Lung (tissue), 12 donors: ENCODE measurements around the gene TMEM121. TPM values are rescaled to one million over a fixed set of nuclear protein-coding genes. Genes with fewer than 3 reads are reported as not detected.
A peak's percentile ranks its signal among the peaks of the same experiment; 100 is the strongest.

Experiments used
- ATAC-seq: fragments of 200-7000 bp; cut with Tn5 transposase; one replicate; pipeline ENCODE4 v1.9.1; 2020; ENCODE audit warnings: moderate number of reproducible peaks; ENCODE audit not compliant: insufficient read depth, low FRiP score
- DNase-seq, 3 donors: peaks; one replicate each; pipeline ENCODE4 v3.0.0-alpha.2; 2013 to 2017
- H3K27ac ChIP-seq, 2 donors: one replicate each; pipeline ENCODE4 v1.5.1; 2013; ENCODE audit warnings: mild to moderate bottlenecking in 2 of 2, moderate library complexity in 2 of 2, control low read depth in 1 of 2, inconsistent platforms in 1 of 2, low read depth in 1 of 2, low read length in 1 of 2
- H3K27me3 ChIP-seq, 3 donors: one replicate each; pipeline ENCODE4 v1.5.1; 2013; ENCODE audit warnings: low read length in 2 of 3; ENCODE audit not compliant: control insufficient read depth in 3 of 3, insufficient read depth in 3 of 3
- H3K36me3 ChIP-seq, 4 donors: one replicate each; pipeline ENCODE4 v1.5.1; 2013; ENCODE audit warnings: low read length in 4 of 4, mild to moderate bottlenecking in 1 of 4, moderate library complexity in 1 of 4; ENCODE audit not compliant: control insufficient read depth in 4 of 4, insufficient read depth in 4 of 4
- H3K4me1 ChIP-seq, 5 donors: one replicate each; pipeline ENCODE4 v1.5.1; 2013; ENCODE audit warnings: low read length in 5 of 5, mild to moderate bottlenecking in 2 of 5, moderate library complexity in 1 of 5; ENCODE audit not compliant: control insufficient read depth in 5 of 5, insufficient read depth in 5 of 5
- H3K4me3 ChIP-seq: one replicate; pipeline ENCODE4 v1.5.1; 2013; ENCODE audit warnings: mild to moderate bottlenecking, control low read depth, moderate library complexity
- H3K9ac ChIP-seq, 2 donors: one replicate each; pipeline ENCODE4 v1.5.1; 2013; ENCODE audit warnings: low read length in 2 of 2, control low read depth in 1 of 2; ENCODE audit not compliant: insufficient read depth in 1 of 2
- H3K9me3 ChIP-seq, 4 donors: one replicate each; pipeline ENCODE4 v1.5.1; 2013; ENCODE audit warnings: low read length in 3 of 4, mild to moderate bottlenecking in 1 of 4, moderate library complexity in 1 of 4; ENCODE audit not compliant: control insufficient read depth in 4 of 4, insufficient read depth in 3 of 4
- CTCF ChIP-seq: IDR thresholded peaks from 2 replicates; pipeline ENCODE4 v1.5.1; 2012; ENCODE audit warnings: mild to moderate bottlenecking; ENCODE audit errors: control extremely low read depth, extremely low read depth
- WGBS, 2 donors: extraction: QIAGEN DNeasy Blood & Tissue Kit; methylation state at CpG; one replicate each; pipeline ENCODE4 v1.1.7; 2013; 5-methylcytosine and 5-hydroxymethylcytosine counted together
- polyA plus RNA-seq, 2 donors: library from polyadenylated mRNA; stranded (reverse); fragments of 200-250 nt; gene quantifications; one replicate each; pipeline ENCODE4 v1.2.1, GENCODE V29; 2013
- total RNA-seq, 2 donors: library from RNA; depleted of rRNA in 1 of 2; stranded (reverse); fragments of >200 nt in 1 of 2; gene quantifications; one replicate each; pipeline ENCODE4 v1.2.1, GENCODE V29; 2014 to 2021
- donor health status: control.
- donor health status: control.
- donor health status: Bipolar disorder and iron deficiency.
- donor health status: healthy.
- donor health status: DM: yes; HTN: yes; CAD: no.

Gene TMEM121
- total and polyA plus RNA-seq, 4 donors, result 1.1 to 5.4 (median 2.8) TPM

- H3K4me1 ChIP-seq, result peaks cover 0 to 22% (median 13%) of the 10 kb centered on the region in 5 donors
Observed at GRCh38 chr14:105491366-105491973, 34.9 kb upstream of the TMEM121 start.

GRCh38 chr14:105492031-105492970, 34.1 kb upstream of the TMEM121 start:
- DNase-seq (peak in 1 of 3 donors; percentile 12), ATAC-seq (no peak)
- H3K27ac ChIP-seq, result no peak overlapping the region
- no peak for TF ChIP-seq CTCF
- no peak overlapping the region for H3K9ac ChIP-seq
- H3K36me3 ChIP-seq, result peaks cover 0 to 3% (median 0%) of the 10 kb centered on the region in 4 donors
- peaks cover 0 to 20% (median 10%) of the 10 kb centered on the region in 5 donors for H3K4me1 ChIP-seq
- H3K27me3 ChIP-seq, result no peaks in the 10 kb centered on the region
- no peak overlapping the region for H3K4me3 ChIP-seq
- 90 to 92% methylated on average over 24 of the region's 24 CpGs for WGBS, 2 donors
- no peaks in the 10 kb centered on the region for H3K9me3 ChIP-seq

More at GRCh38 chr14:105491366-105491973, 34.9 kb upstream of the TMEM121 start:
- TF ChIP-seq CTCF, result no peak
- Histone ChIP-seq H3K27me3 (peaks cover 0 to 4% (median 0%) of the 10 kb centered on the region in 3 donors), H3K36me3 (peaks cover 0 to 3% (median 0%) of the 10 kb centered on the region in 4 donors), H3K9me3 (no peaks in the 10 kb centered on the region), H3K4me3 (peak overlapping the region; percentile 61), H3K9ac (no peak overlapping the region), H3K27ac (peak overlapping the region; percentile 75 to 89)
- ATAC-seq, result peak; percentile 10
- DNase-seq, result peak in 2 of 3 donors; percentile 60 to 71
- 2% methylated on average over 27 to 53 of the region's 53 CpGs for WGBS, 2 donors

- no peak for ATAC-seq
- 88 to 91% methylated on average over 16 to 20 of the region's 20 CpGs for WGBS, 2 donors
- Histone ChIP-seq H3K27me3 (no peaks in the 10 kb centered on the region), H3K4me3 (no peak overlapping the region), H3K9ac (no peak overlapping the region), H3K36me3 (peaks cover 0 to 3% (median 1%) of the 10 kb centered on the region in 4 donors), H3K9me3 (no peaks in the 10 kb centered on the region), H3K27ac (no peak overlapping the region), H3K4me1 (peaks cover 0 to 14% (median 6%) of the 10 kb centered on the region in 5 donors)
- DNase-seq, result peak in 1 of 3 donors; percentile 11
- no peak for TF ChIP-seq CTCF
Observed at GRCh38 chr14:105492971-105493871, 33.2 kb upstream of the TMEM121 start.
